Gastrocnemius medialis (tissue), 4 donors: Measurements from ENCODE around the gene OR10C1.

ENCODE experiments used
- CTCF ChIP-seq, 5 experiments: fragments of 450-650 bp in 3 of 5; fragments of 200-600 bp in 2 of 5; sonication (generic) in 2 of 5; IDR thresholded peaks in 4 of 5; conservative IDR thresholded peaks in 1 of 5; 1 replicate in 4 of 5; 2 replicates in 1 of 5; pipeline ENCODE4 v1.5.1; 2016 to 2019; ENCODE audit warnings: antibody characterized with exemption in 5 of 5, mild to moderate bottlenecking in 3 of 5, moderate library complexity in 3 of 5
- POLR2A ChIP-seq, 2 donors: fragments of 450-650 bp; IDR thresholded peaks; one replicate each; pipeline ENCODE4 v1.6.1; 2017; ENCODE audit warnings: antibody characterized with exemption in 2 of 2, mild to moderate bottlenecking in 2 of 2, moderate library complexity in 2 of 2

- no peak for TF ChIP-seq CTCF (IDR thresholded peaks at IDR 0.05 in 4 of 5, conservative IDR thresholded peaks at IDR 0.05 in 1 of 5)
- TF ChIP-seq POLR2A (IDR thresholded peaks at IDR 0.05): no peak
Measured at GRCh38 chr6:29474996-29475395, 35.9 kb downstream of the OR10C1 start.
